Renal cortical epithelial cell (primary cell): ENCODE results near the gene HOXB1. TPM values are rescaled to one million over a fixed set of nuclear protein-coding genes. Genes with fewer than 3 reads are reported as not detected.
A peak's percentile ranks its signal among the peaks of the same experiment; 100 is the strongest.
"Not testable (repeated sequence)": the region's sequence is repeated elsewhere in the genome, so short reads cannot be mapped to it uniquely, and the experiment has no call there.

ENCODE experiments used
- DNase-seq: peaks from one replicate; pipeline ENCODE4 v3.0.0-alpha.2; 2011; ENCODE audit warnings: low read depth
- total RNA-seq: library from RNA; depleted of rRNA; stranded (reverse); fragments of >200 nt; gene quantifications from 2 replicates; pipeline ENCODE4 v1.2.3, GENCODE V29; 2014

The HOXB1 gene
- total RNA-seq, 1 donor from 2014 or later: not detected

- no peak for DNase-seq
Measured at GRCh38 chr17:48544349-48545021, 13.7 kb upstream of the HOXB1 start.

- DNase-seq: no peak
Measured at GRCh38 chr17:48543854-48544348, 13.1 kb upstream of the HOXB1 start.

GRCh38 chr17:48543107-48543853 lies 12.5 kb upstream of the HOXB1 start:
- DNase-seq: no peak

- no peak for DNase-seq
Measured at GRCh38 chr17:48542698-48543106, 11.9 kb upstream of the HOXB1 start.

GRCh38 chr17:48542114-48542656 lies 11.4 kb upstream of the HOXB1 start:
- no peak for DNase-seq

- DNase-seq: no peak
Measured at GRCh38 chr17:48541577-48542113, 10.8 kb upstream of the HOXB1 start.

- DNase-seq: no peak
Measured at GRCh38 chr17:48541036-48541576, 10.3 kb upstream of the HOXB1 start.

- no peak for DNase-seq
Measured at GRCh38 chr17:48540213-48540612, 9.4 kb upstream of the HOXB1 start.

GRCh38 chr17:48539177-48539576 lies 8.4 kb upstream of the HOXB1 start:
- peak; percentile 97 for DNase-seq

- no peak for DNase-seq
Measured at GRCh38 chr17:48537316-48537715, 6.5 kb upstream of the HOXB1 start.

- not testable (repeated sequence) for DNase-seq
Measured at GRCh38 chr17:48535793-48536559, 5.2 kb upstream of the HOXB1 start.

GRCh38 chr17:48532261-48532660 lies 1.4 kb upstream of the HOXB1 start:
- no peak for DNase-seq

GRCh38 chr17:48530208-48530886 lies 464 bp downstream of the HOXB1 start:
- no peak for DNase-seq

- DNase-seq: no peak
Measured at GRCh38 chr17:48529683-48530009, 1.2 kb downstream of the HOXB1 start.

- DNase-seq: no peak
Measured at GRCh38 chr17:48528936-48529682, 1.7 kb downstream of the HOXB1 start.

GRCh38 chr17:48528153-48528935 lies 2.5 kb downstream of the HOXB1 start:
- no peak for DNase-seq

- no peak for DNase-seq
Measured at GRCh38 chr17:48527547-48527932, 3.3 kb downstream of the HOXB1 start.

- no peak for DNase-seq
Measured at GRCh38 chr17:48526608-48527546, 3.9 kb downstream of the HOXB1 start.
